Kasumi-1 (cell line): ENCODE measurements around the gene ESR2.

Source experiments
- DNase-seq, 2 experiments: peaks; one replicate each; lab custom pipeline; 2025; lab: John Stamatoyannopoulos, UW

ESR2 gene

DNA sequence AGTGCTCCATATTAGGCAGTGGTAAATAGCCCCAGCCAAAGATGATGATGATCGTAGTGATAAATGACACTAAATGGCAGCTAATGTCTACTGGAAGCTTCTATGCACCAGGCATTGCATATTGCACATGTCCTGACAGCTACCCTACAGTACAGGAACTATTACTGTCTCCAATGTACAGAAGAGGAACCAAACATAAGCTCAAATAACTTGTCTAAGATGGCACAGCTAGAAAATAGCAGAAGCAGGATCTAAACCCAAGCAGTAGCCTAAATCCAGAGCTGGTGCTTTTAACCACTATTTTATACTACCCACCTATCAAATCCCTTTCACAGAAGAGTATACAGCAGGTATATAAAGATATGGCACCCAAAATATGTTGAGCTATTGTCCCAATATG is 28.9 kb downstream of the ESR2 start:
- DNase-seq, result peak; percentile 1 to 26

DNA sequence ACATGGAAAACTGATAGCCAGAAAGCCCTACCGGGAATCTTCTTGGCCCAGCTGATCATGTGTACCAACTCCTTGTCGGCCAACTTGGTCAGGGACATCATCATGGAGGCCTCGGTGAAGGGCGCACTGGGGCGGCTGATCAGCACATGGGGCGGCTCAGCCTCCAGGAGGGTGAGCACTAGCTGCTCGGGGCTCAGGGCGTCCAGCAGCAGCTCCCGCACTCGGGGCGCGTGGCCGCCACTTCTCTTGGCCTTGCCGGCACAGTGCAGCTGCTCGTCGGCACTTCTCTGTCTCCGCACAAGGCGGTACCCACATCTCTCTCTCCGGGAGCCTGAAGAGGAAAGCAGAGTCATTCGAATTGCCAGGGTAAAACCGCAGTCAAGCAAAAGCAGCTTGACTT is 33.8 kb downstream of the ESR2 start:
- DNase-seq, result no peak

DNA sequence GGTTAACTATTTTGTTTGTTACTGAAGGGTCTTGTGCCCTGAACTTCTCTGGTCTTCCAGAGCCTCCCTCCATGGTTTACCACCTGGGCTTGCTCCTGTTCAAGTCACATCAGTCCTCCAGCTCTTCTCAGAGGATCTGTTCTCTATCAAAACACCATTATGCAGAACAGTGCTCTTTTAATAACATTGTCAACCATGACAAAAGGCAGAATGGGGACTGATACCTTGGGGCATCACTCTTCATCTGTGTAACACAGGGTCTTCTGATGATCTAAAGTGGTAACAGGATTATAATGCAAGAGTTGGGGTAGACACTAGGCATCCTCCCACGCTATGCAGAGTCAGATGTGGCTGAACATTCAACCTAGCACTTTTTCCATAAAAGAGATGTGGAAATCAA is 38.4 kb downstream of the ESR2 start:
- no peak for DNase-seq

DNA sequence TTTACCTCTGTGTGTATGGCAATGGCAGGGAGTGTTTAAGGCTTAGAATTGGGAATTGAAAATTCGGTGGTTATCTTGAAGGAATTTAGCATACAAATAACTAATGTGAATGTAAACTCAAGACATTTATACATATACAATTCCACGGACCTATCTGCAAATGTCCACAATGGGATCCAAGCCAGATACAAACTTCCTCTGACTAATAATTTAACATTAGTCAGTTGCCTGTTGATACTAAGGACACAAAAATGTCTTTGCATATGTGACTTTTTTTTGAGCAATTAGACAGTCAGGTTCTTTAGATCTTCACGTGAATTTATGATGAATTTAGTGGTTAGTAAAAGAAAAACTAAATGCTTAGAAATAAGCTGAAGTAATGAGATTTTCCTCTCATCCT is 40.5 kb downstream of the ESR2 start:
- DNase-seq, result no peak

DNA sequence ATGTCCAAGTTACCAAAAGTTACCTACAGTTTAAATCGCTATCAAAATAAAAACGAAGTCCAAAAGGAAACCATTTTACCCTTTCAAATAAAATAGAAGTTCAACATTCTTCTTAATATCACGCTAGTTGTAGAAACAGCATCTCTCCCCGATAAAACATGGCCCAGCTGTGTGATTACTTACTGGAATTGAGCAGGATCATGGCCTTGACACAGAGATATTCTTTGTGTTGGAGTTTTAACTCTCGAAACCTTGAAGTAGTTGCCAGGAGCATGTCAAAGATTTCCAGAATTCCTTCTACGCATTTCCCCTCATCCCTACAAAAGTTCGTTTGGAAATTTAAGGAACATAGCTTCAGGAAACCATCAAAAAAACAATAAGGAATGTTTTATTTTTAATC is 44.8 kb downstream of the ESR2 start:
- no peak for DNase-seq

DNA sequence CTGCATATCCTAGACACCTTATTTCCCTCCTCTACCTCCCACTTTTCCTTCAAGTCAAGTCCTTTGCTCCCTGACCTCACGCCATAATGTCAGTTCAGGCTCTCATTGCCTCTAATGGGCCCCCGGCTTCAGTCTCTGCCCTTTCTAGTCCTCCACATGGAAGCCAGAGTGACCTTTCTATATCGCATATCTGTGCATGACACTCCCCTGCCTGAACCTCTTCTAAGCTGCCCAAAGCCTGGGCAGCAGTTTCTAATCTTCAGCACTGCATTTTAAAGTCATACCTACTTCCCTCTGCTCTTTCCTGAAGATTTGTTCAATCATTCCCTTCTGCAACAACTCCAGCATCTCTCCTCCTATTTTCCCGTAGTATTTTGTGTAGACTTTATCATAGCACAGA is 45.5 kb downstream of the ESR2 start:
- no peak for DNase-seq

DNA sequence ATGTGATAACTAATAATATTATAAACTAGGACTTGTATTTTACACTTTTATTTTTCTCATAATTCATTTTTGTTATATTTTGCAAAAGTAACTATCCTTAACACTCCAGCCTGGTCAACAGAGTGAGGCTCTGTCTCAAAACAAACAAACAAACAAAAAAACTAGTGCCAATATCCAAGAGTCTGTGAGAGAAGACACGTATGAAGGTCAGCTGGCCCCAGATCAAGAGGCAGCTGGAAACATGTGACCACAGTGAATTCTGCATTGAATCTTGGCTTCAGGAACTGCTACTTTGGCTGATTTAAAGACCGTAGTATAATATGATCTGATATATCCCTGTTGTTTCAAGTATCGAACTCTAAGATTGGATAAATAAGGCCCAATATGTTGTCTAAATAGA is 47.0 kb downstream of the ESR2 start:
- no peak for DNase-seq

DNA sequence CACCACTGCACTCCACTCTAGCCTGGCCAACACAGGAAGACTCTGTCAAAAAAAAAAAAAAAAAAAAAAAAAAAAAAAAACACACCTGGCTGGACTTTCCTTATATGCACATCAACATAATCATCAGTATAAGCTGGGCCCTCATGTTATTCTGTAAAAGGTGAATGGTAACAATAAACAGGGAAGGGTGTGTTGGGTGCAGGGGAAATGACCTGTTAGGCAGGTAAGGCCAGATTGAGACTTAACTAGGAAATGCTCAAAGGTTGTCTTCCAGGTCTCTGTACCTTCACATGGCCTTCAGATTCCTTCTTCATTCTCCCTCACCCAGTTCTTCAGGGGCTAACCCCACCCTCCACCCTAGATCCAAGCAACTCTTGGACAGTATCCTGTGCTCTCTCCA is 47.5 kb downstream of the ESR2 start:
- DNase-seq, result no peak

DNA sequence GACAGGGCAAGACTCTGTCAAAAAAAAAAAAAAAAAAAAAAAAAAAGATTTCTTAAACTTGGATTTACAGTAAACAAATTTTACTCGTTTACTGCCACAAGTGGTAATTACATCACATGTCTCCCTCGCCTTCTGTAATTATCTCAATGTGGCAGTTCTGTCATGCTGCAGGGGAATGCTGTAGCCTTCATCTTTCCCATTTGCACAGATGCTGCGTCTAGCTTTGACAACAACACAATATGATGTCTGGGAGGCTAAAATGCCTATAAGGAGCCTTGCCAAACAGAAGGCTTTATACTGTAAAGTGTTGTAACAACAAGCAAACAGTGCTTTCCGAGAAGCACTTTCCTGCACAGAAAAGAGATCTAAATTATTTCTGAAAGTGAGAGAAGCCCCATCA is 48.7 kb downstream of the ESR2 start:
- no peak for DNase-seq

DNA sequence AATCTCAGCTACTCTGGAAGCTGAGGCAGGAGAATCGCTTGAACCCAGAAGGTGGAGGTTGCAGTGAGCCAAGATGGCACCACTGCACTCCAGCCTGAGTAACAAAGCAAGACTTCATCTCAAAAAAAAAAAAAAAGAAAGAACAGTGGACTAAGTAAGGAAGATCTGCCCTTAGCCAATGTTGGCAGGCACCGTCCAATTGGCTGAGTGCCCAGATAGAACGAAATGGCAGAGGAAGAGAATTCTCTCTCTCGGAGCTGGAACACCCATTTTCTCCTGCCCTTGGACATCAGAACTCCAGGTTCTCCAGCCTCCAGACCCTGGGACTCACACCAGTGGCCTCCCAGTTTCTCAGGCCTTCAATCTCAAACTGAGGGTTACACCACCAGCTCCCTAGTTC is 49.9 kb downstream of the ESR2 start:
- no peak for DNase-seq

DNA sequence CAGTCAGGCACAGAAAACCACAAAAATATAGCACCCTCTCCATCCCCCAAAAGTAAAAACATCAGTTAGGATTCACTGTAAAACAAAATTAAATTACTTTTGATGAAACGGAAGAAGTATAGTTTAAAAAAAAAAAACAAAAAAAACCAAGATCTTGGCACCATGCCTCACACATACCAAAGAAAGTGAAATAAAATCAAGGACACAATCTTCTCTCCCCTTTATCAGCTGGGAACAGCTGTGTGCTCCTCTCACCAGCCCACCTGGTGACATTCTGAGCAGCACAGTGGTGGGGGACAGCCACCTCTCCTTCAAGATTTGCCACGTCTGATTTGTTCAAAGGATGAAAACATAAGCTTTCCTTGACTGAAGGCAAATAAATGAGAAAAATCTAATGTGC is 55.5 kb downstream of the ESR2 start:
- no peak for DNase-seq

DNA sequence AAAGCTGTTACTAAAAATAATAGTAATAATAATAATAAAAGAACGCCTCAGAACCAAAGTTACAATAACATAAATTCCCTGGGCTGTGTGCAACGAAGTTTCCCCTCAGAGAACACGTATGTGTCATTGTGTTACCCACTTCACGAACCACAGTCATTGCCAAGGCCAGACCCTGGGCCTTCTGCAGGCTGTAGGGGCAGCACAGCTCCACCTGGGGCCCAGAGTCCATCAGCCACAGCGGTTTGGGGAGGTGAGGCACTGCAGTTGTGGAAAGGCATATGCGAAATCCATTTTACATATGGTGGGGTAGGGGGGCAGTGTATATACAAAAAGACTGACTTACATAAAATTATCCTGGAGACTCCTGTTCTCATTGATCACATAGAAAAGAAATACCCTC is 56.1 kb downstream of the ESR2 start:
- no peak for DNase-seq

DNA sequence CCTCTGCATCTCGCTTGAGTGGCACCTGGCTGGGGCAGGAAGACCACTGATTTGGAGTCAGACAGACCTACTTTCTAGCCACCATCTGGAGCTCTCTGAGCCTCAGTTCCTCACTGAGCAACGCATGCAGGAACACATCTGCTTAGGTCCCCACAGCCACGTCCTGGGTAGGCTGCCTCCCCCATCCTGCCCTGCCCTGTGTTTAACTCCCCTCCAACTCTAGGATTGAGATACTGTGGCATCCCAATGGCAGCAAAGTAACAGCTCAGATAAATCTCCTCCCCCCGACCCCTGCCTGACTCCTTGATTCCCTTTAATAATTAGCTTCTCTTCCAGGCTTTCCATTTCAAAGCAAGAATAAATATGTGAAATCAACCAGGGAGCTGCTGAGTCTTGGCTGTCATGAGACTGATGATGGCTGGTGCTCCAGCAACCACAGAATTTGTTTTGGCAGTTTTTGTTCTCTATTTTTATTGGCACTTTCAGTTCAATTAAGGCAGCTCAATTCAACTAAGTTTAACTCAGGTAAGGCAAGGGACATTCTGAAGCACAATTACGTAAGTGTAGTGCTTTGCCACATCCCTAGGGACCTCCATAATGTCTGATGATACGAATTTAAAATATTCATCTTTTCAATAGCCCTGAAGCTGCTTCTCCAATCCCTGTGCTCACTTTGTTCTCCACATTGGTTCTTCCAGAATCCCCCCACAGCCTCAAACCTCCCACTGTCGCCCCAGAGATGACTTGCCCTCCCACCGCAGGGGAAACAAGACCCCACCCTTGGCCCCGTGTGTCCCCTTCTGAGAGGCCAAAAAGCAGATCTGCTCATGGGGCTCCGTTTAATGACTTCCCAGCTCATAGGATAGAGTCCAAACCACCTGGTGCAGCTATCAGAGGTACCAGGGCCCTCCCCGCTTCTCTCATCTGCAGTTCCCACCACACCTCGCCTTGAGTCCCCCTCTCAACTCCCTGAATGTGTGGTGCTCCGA is 58.2 kb downstream of the ESR2 start:
- DNase-seq, result no peak

DNA sequence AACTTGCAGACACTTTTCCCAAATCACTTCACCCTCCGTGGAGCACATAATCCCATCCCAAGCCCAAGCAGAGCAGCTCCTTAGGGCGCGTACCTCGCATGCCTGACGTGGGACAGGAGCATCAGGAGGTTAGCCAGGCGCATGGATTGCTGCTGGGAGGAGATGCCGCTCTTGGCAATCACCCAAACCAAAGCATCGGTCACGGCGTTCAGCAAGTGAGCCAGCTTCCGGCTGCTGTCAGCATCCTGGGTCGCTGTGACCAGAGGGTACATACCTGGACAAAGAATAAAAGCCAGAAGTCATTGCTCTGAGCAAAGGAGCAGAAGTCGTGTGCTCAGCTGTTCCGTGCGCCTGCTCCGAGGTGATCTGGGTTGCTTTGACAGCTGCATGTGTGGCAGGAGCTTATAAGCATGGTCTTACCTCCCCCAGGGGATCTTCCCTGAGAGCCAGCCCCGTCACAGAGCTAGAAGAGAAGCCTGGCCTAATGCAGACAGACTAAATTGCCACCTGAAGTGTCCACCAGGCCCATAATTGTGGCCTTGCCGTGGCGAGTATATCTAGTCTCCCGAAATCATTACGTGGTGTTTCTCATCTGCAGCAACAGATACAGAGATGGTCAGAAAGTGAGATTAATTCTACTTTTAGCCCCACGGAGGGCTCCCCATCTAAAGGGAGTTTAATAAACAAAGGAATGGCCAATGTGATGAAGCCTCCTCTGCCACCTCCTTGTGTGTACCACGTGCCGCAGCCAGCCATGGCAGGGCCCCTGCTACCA is 59.1 kb downstream of the ESR2 start:
- no peak for DNase-seq

DNA sequence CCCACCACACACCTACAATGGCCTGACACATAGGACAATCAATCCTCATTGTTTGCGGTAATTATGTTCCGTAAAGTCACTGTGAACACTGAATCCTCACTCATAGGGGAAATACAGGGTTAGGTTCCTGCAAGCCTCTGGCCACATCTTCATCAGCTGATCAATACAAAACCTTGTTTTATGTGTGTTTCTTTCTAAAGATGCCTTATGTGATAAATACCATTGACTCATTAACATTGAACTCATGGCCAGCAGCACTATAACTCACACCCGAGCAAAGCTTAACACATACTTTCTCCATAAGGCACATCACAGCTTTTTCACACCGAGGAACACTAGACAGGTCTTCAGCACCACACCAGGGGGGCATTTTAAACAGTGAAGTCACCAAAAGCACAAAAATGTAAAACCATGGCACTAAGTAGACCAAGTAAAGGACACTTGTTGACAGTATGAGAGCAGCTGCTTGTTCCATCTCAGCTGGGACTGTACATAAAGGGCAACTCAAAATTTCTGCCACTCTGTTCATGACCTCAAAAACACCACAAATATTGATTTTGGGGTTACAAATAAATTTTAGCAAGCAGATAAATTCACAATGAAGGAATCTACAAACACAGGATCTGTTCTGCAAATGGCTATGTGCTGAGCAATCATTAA is 60.5 kb downstream of the ESR2 start:
- DNase-seq, result no peak

DNA sequence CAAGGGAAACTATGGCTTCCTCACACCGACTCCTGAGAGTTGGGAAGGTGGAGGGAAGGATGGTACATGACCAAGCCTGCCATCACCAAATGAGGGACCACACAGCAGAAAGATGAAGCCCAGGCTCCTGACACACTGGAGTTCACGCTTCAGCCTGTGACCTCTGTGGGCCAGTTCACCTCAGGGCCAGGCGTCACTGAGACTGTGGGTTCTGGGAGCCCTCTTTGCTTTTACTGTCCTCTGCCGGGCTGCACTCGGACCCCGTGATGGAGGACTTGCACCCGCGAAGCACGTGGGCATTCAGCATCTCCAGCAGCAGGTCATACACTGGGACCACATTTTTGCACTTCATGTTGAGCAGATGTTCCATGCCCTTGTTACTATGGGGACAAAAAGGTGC is 61.2 kb downstream of the ESR2 start:
- DNase-seq, result no peak

DNA sequence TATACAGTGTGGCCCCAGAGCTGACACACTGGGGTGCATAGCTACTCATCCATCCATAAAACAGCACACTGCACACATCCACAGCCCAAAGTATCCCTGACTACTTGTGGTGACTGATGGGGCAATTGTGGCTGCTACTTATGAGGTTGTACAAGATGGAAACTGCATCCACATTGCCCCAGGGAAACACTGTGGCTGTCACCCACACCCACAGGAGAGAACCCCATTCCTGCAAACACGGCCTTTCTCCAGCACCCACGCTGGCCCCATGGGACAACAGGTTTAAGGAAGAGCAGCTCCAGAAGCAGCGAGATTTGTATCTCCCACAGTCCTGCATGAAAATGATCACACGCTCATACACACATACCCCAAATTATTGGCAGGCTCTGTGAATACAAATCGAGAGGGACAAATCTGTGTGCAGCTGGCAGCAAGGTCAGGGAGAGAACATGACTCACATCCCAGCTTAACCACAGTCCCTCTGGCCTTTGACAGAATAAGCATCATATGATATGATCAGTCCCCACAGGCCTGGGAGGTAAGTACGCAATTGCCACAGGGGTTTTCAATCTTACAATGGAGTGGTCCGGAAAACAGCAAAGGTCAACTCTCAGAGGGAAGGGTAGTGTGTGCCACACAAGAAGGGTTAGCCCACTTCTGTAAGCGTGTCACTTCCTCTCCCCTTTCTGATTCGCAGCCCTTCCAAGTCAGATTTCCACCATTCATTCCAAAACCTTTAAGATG is 61.9 kb downstream of the ESR2 start:
- no peak for DNase-seq

DNA sequence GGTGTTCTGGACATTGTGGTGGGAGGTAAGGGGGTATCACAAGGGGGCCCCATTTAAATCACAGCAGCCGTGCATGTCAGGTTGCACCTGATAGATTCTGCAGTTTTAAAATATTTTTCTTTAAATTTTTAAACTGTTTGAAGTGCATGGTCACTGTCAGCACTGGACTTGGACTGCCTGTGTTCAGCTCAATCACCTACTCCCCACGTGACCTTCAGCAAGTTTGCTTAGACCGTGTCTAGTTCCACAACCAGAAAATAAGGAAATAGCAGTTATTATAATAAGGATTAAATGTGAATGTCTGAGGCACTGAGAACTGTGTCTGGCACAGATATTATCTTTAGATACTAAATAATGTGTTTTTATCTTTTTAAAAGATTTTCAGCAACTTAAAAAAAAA is 64.7 kb downstream of the ESR2 start:
- no peak for DNase-seq

DNA sequence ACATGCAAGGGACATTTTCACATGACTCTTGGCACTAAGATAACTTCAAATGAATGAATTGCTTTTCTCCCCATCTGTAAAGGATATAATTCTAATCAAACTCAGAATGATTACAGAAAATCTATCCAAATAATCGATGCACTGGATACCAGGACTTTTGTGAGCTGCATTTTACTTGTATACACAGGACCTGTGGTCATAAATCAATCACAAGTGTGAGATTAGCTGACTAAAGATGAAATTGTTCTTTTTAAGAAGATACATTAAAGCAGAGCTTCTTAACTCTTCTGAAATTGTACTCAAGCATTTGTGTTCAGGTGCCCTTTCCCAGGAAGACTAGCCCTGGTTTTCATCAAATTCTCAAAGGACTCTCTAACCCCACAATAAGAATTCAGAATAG is 66.3 kb downstream of the ESR2 start:
- DNase-seq, result no peak

DNA sequence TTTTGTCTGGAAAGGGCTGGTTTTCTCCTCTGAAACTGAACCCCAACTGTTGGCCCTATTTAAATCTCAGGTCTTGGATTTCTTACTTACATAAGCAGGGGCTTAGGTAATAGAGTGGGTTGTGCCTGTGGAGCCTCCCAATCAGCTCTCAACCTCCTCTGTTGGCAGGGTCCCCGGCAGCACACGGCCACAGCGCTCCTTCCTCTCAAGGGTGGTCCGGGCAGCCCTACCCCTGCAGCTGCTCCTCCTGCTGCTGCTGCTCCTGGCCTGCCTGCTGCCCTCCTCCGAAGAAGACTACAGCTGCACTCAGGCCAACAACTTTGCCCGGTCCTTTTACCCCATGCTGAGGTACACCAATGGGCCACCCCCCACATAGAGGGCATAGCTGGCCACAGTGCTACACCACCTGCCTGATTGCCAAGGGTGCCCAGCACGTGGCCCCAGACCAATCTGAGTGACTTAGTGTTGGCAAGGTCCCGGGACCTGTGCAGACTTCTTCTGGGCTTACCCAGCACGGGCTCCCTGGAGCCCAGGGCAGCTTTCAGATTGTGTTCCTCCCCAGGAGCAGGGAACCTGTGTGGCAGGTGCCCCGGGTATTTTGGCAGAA is 68.9 kb downstream of the ESR2 start:
- DNase-seq, result no peak

DNA sequence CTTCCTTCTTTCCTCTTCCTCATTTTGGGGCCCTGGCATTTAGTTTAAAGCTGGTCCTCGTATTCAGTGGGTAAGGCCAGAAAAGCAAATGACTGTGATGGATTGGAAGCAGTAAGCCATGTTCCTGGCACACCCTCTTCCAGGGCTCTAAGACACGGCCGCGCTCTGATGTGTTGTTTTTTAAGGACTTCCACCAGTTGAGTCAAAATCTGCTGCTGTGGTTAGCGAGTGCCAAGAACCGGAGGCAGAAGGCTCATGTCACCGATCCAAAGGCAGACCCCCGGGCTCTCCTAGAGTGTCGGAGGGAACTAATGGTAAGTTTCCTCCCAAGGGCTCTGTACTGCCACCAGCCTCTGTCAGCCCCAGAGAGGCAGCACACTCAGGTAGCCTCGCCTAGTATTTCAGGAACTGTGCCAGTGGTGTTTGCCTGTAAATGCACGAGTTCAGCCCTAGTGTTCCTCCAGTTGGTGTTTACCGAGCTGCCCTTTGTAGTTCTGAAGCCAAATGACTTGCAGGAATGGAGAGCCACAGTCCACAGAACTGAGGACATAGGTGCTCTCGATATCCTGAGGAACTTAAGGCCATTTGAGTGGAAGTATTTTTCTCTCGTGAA is 72.7 kb downstream of the ESR2 start:
- DNase-seq, result no peak
